H1 (cell line): ENCODE measurements around the gene ABCA6. TPM values are rescaled to one million over a fixed set of nuclear protein-coding genes. Genes with fewer than 3 reads are reported as not detected.

Experiments used
- CTCF ChIA-PET: fragments of 300-600 bp; sonication (Branson Sonifier 250); formaldehyde crosslinking; loops from one replicate; lab custom pipeline; 2021; ENCODE audit not compliant: partially characterized antibody; lab: Charles Lee
- POLR2A ChIA-PET: fragments of 300-600 bp; sonication (Branson Sonifier 250); formaldehyde crosslinking; loops from one replicate; lab custom pipeline; 2021; ENCODE audit warnings: inconsistent platforms; ENCODE audit not compliant: partially characterized antibody; lab: Charles Lee
- DNase-seq, 2 experiments: peaks; one replicate each; pipeline versions ENCODE4 v3.0.0 to v3.0.0-alpha.2; 2010 to 2022; ENCODE audit warnings: low spot score in 2 of 2, low read depth in 1 of 2, mixed read lengths in 1 of 2
- FAIRE-seq: peaks from 2 replicates; lab custom pipeline; 2011; peaks lifted over from hg19 to GRCh38; lab: Jason Lieb, UNC
- H2AFZ ChIP-seq: 2 replicates; pipeline ENCODE4 v1.8.1; 2012; ENCODE audit warnings: low read length, inconsistent platforms
- H2AK5ac ChIP-seq: 2 replicates; pipeline ENCODE4 v1.6.1; 2013; ENCODE audit warnings: low read depth, low read length
- H2BK120ac ChIP-seq: replicated peaks from 2 replicates; pipeline ENCODE3; 2013; ENCODE audit warnings: low read depth, low read length, inconsistent platforms
- H2BK12ac ChIP-seq: 2 replicates; pipeline ENCODE4 v1.6.1; 2013; ENCODE audit warnings: low read depth, low read length
- H2BK15ac ChIP-seq: 2 replicates; pipeline ENCODE4 v1.6.1; 2013; ENCODE audit warnings: low read length
- H2BK20ac ChIP-seq: 2 replicates; pipeline ENCODE4 v1.6.1; 2013; ENCODE audit warnings: low read length
- H2BK5ac ChIP-seq: 2 replicates; pipeline ENCODE4 v1.6.1; 2013; ENCODE audit warnings: low read depth, low read length
- H3K14ac ChIP-seq: 2 replicates; pipeline ENCODE4 v1.6.1; 2013; ENCODE audit warnings: inconsistent platforms; ENCODE audit not compliant: insufficient read length
- H3K18ac ChIP-seq: 2 replicates; pipeline ENCODE4 v1.6.1; 2013; ENCODE audit warnings: low read length; ENCODE audit errors: extremely low read depth
- H3K23ac ChIP-seq: 2 replicates; pipeline ENCODE4 v1.6.1; 2013; ENCODE audit warnings: inconsistent platforms; ENCODE audit not compliant: insufficient read length
- H3K23me2 ChIP-seq: 2 replicates; pipeline ENCODE4 v1.6.1; 2013; ENCODE audit warnings: low read depth, low read length
- H3K27ac ChIP-seq: 2 replicates; pipeline ENCODE4 v1.6.1; 2011; ENCODE audit warnings: low read depth, low read length, inconsistent platforms
- H3K27me3 ChIP-seq, 4 experiments: replicated peaks in 1 of 4; 1 replicate in 1 of 4; 2 replicates in 3 of 4; pipeline versions ENCODE4 v1.6.1 to v1.8.1; 2011 to 2013; ENCODE audit warnings: low read length in 3 of 4, mild to moderate bottlenecking in 3 of 4, inconsistent platforms in 2 of 4, mixed read lengths in 2 of 4, moderate library complexity in 1 of 4; ENCODE audit not compliant: control insufficient read depth in 3 of 4, insufficient read depth in 3 of 4; ENCODE audit errors: extremely low read depth in 1 of 4
- H3K36me3 ChIP-seq, 4 experiments: 2 replicates each; pipeline versions ENCODE4 v1.6.1 to v1.8.1; 2011 to 2013; ENCODE audit warnings: mild to moderate bottlenecking in 4 of 4, low read length in 3 of 4, moderate library complexity in 2 of 4, control low read depth in 1 of 4, inconsistent platforms in 1 of 4; ENCODE audit not compliant: insufficient read depth in 4 of 4, control insufficient read depth in 2 of 4
- H3K4ac ChIP-seq: replicated peaks from 2 replicates; pipeline ENCODE3; 2013; ENCODE audit warnings: low read length, low read depth, mixed read lengths, inconsistent platforms; ENCODE audit not compliant: insufficient read length
- H3K4me1 ChIP-seq, 4 experiments: replicated peaks in 1 of 4; 1 replicate in 1 of 4; 2 replicates in 3 of 4; pipeline versions ENCODE4 v1.6.1 to v1.8.1; 2011 to 2013; ENCODE audit warnings: low read length in 3 of 4, inconsistent platforms in 2 of 4, mixed read lengths in 1 of 4; ENCODE audit not compliant: insufficient read depth in 4 of 4, control insufficient read depth in 3 of 4
- H3K4me2 ChIP-seq, 2 experiments: 2 replicates each; pipeline versions ENCODE4 v1.6.1 to v1.8.1; 2011 to 2013; ENCODE audit warnings: low read depth in 2 of 2, low read length in 2 of 2, control low read depth in 1 of 2, inconsistent platforms in 1 of 2, mild to moderate bottlenecking in 1 of 2; ENCODE audit not compliant: insufficient read depth in 1 of 2
- H3K4me3 ChIP-seq, 4 experiments: fragments of 200-600, 300-600 bp in 1 of 4; sonication (generic), shearing (Covaris generic), sonication (Bioruptor Twin) in 1 of 4; 2 replicates each; pipeline versions ENCODE4 v1.5.1 to v1.8.1; 2011 to 2016; ENCODE audit warnings: low read length in 4 of 4, low read depth in 3 of 4, control low read depth in 2 of 4, inconsistent platforms in 2 of 4, mild to moderate bottlenecking in 2 of 4, mixed read lengths in 1 of 4, moderate library complexity in 1 of 4; ENCODE audit not compliant: insufficient read depth in 2 of 4; ENCODE audit errors: extremely low read depth in 1 of 4
- H3K56ac ChIP-seq: replicated peaks from 2 replicates; pipeline ENCODE3; 2013; ENCODE audit warnings: low read depth, mild to moderate bottlenecking, mixed read lengths, low read length, inconsistent platforms; ENCODE audit not compliant: insufficient read length
- H3K79me1 ChIP-seq: 2 replicates; pipeline ENCODE4 v1.6.1; 2013; ENCODE audit warnings: low read depth, low read length, control low read depth
- H3K79me2 ChIP-seq, 2 experiments: 2 replicates each; pipeline versions ENCODE4 v1.6.1 to v1.8.1; 2012 to 2013; ENCODE audit warnings: low read length in 2 of 2, mild to moderate bottlenecking in 2 of 2, inconsistent platforms in 1 of 2; ENCODE audit not compliant: insufficient read depth in 2 of 2, control insufficient read depth in 1 of 2
- H3K9ac ChIP-seq, 4 experiments: replicated peaks in 1 of 4; 1 replicate in 1 of 4; 2 replicates in 3 of 4; pipeline versions ENCODE4 v1.6.1 to v1.8.1; 2011 to 2013; ENCODE audit warnings: low read depth in 3 of 4, low read length in 3 of 4, control low read depth in 2 of 4, mild to moderate bottlenecking in 2 of 4, moderate library complexity in 2 of 4, inconsistent platforms in 1 of 4; ENCODE audit errors: extremely low read depth in 1 of 4
- H3K9me3 ChIP-seq, 2 experiments: 2 replicates each; pipeline versions ENCODE4 v1.6.1 to v1.8.1; 2012 to 2013; ENCODE audit warnings: mild to moderate bottlenecking in 2 of 2, moderate library complexity in 2 of 2, control low read depth in 1 of 2, inconsistent platforms in 1 of 2, low read depth in 1 of 2, low read length in 1 of 2, mixed read lengths in 1 of 2; ENCODE audit not compliant: insufficient read depth in 2 of 2
- H4K20me1 ChIP-seq, 2 experiments: replicated peaks in 1 of 2; 2 replicates each; pipeline versions ENCODE3 to v1.8.1; 2011 to 2013; ENCODE audit warnings: inconsistent platforms in 2 of 2, low read length in 2 of 2, mild to moderate bottlenecking in 1 of 2; ENCODE audit not compliant: insufficient read depth in 2 of 2, control insufficient read depth in 1 of 2
- H4K5ac ChIP-seq: 2 replicates; pipeline ENCODE4 v1.6.1; 2013; ENCODE audit warnings: low read length, low read depth, mixed read lengths, inconsistent platforms; ENCODE audit not compliant: insufficient read length
- H4K8ac ChIP-seq: 2 replicates; pipeline ENCODE4 v1.8.0; 2013; ENCODE audit warnings: mild to moderate bottlenecking, moderate library complexity, low read length, inconsistent platforms; ENCODE audit not compliant: insufficient read depth; ENCODE audit errors: extremely low read depth
- H4K91ac ChIP-seq: replicated peaks from 2 replicates; pipeline ENCODE3; 2013; ENCODE audit warnings: low read length, mixed read lengths, inconsistent platforms; ENCODE audit not compliant: insufficient read length
- CBX5 ChIP-seq: fragments of 300-800, 300-1000 bp; sonication (generic); IDR thresholded peaks from 2 replicates; pipeline ENCODE4 v1.7.1; 2016; ENCODE audit warnings: antibody characterized with exemption, low read length, low read depth
- EP300 ChIP-seq, 2 experiments: IDR thresholded peaks; 1 replicate in 1 of 2; 2 replicates in 1 of 2; pipeline ENCODE4 v1.6.1; 2011 to 2012; ENCODE audit warnings: low read depth in 2 of 2, low read length in 2 of 2, mild to moderate bottlenecking in 2 of 2, borderline replicate concordance in 1 of 2, inconsistent platforms in 1 of 2, moderate library complexity in 1 of 2
- GABPA ChIP-seq: IDR thresholded peaks from 2 replicates; pipeline ENCODE4 v1.6.1; 2011; ENCODE audit warnings: mild to moderate bottlenecking, low read length, moderate library complexity, borderline replicate concordance; ENCODE audit not compliant: insufficient read depth
- HDAC2 ChIP-seq, 2 experiments: fragments of 300-600 bp in 1 of 2; sonication (generic) in 1 of 2; IDR thresholded peaks; 2 replicates each; pipeline ENCODE4 v1.6.1; 2011 to 2012; ENCODE audit warnings: low read depth in 2 of 2, low read length in 2 of 2, mild to moderate bottlenecking in 2 of 2, moderate library complexity in 2 of 2, borderline replicate concordance in 1 of 2, inconsistent platforms in 1 of 2
- KDM4A ChIP-seq: IDR thresholded peaks from one replicate; pipeline ENCODE4 v1.7.1; 2012; ENCODE audit warnings: low read depth, mild to moderate bottlenecking, moderate library complexity, low read length, inconsistent platforms; ENCODE audit not compliant: severe bottlenecking
- MAFK ChIP-seq: IDR thresholded peaks from 2 replicates; pipeline ENCODE4 v1.6.1; 2012; ENCODE audit warnings: low read depth, mild to moderate bottlenecking, improper control_type of control experiment, low read length
- PHF8 ChIP-seq: fragments of 200-600 bp; sonication (generic); conservative IDR thresholded peaks from 2 replicates; pipeline ENCODE4 v1.7.1; 2012; ENCODE audit warnings: low read depth, mild to moderate bottlenecking, inconsistent platforms, low read length, moderate library complexity
- POLR2A ChIP-seq, 2 experiments: IDR thresholded peaks; 1 replicate in 1 of 2; 2 replicates in 1 of 2; pipeline ENCODE4 v1.6.1; 2011; ENCODE audit warnings: low read depth in 2 of 2, low read length in 2 of 2, mild to moderate bottlenecking in 2 of 2; ENCODE audit errors: control extremely low read depth in 1 of 2
- SUZ12 ChIP-seq: fragments of 200-600 bp; sonication (generic); IDR thresholded peaks from 2 replicates; pipeline ENCODE4 v1.6.1; 2012; ENCODE audit warnings: mild to moderate bottlenecking, inconsistent platforms, low read length, moderate library complexity, mixed read lengths
- TAF7 ChIP-seq: optimal IDR thresholded peaks from 2 replicates; pipeline ENCODE3; 2011; ENCODE audit warnings: low read depth, mild to moderate bottlenecking, inconsistent platforms, low read length, moderate library complexity, borderline replicate concordance
- TBP ChIP-seq: IDR thresholded peaks from 2 replicates; pipeline ENCODE4 v1.6.1; 2011; ENCODE audit warnings: low read depth, low read length, improper control_type of control experiment
- WGBS, 2 experiments: shearing (Covaris generic) in 1 of 2; methylation state at CpG; one replicate each; pipeline versions ENCODE4 v1.1.6 to v1.1.7; 2013 to 2015; ENCODE audit warnings: low lambda C conversion rate in 2 of 2, mixed read lengths in 2 of 2, inconsistent platforms in 1 of 2, low coverage in 1 of 2, missing lambda C conversion rate in 1 of 2; ENCODE audit not compliant: insufficient replicate concordance in 2 of 2, insufficient coverage in 1 of 2, insufficient read length in 1 of 2; ENCODE audit errors: extremely low coverage in 1 of 2, missing lambda C conversion rate in 1 of 2; 5-methylcytosine and 5-hydroxymethylcytosine counted together
- polyA plus RNA-seq, 7 experiments: library from polyadenylated mRNA; depleted of rRNA in 3 of 7; stranded (reverse) in 5 of 7; unstranded in 2 of 7; fragments of >200 nt in 5 of 7; fragments of 200-250 nt in 2 of 7; gene quantifications; 1 replicate in 5 of 7; 2 replicates in 1 of 7; 4 replicates in 1 of 7; pipeline versions ENCODE4 v1.2.1 to v1.2.3, GENCODE V29; 2011 to 2013; ENCODE audit warnings: missing spikeins in 2 of 7, mixed read lengths in 2 of 7
- total RNA-seq: library from RNA; stranded (reverse); fragmentation: NEBNext Ultra II Directional; extraction: Animal tissue kit (Norgen Biotek cat#: 25700); gene quantifications from 2 replicates; pipeline ENCODE4 v1.2.1, GENCODE V29; 2021
- TF ChIP-seq, protein P1 (sequence below): IDR thresholded peaks from 2 replicates; pipeline ENCODE4 v1.6.1; 2012; ENCODE audit warnings: inconsistent platforms

The ABCA6 gene
- total and polyA plus RNA-seq, 2 of the 8 experiments (the other 6 are each of a cell fraction or from before 2014, with no cell fraction given): not detected

DNA sequence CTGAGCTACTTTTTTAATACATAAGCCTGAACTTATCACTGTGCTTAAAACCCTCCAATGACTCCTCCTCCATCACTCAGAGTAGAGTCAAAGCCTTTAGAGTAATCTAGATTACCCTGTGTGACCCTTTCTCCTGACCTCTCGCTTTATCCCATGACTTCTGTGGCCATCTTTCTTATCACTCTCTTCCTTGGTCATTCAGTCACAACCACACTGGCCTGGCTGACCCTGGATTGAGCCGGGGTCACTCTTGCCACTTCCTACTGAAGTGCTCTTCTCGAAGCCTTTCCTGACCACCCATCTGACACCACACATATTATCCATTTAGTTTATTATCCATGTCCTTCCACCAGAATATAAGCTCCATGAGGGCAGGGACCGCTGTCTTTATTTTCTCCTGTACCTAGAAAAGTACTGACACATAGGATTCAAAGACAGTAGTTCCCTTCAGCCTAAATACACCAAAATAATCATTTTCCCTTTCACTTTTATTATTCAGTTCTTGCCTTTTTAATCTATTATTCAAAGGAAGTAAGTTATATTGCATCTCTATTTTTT, 53.0 kb downstream of the ABCA6 start:
- H3K27me3 ChIP-seq: no peaks in the 10 kb centered on the region
- no peak overlapping the region for H3K9ac ChIP-seq
- no peak overlapping the region for H2AFZ ChIP-seq
- no peaks in the 10 kb centered on the region for H3K23me2 ChIP-seq
- no peak overlapping the region for H3K27ac ChIP-seq
- no peak overlapping the region for H2BK12ac ChIP-seq
- H3K18ac ChIP-seq: no peak overlapping the region
- no peaks in the 10 kb centered on the region for H3K4me1 ChIP-seq
- H3K79me1 ChIP-seq: no peaks in the 10 kb centered on the region
- H3K36me3 ChIP-seq: no peaks in the 10 kb centered on the region
- H3K23ac ChIP-seq: no peak overlapping the region
- no peak overlapping the region for H2BK20ac ChIP-seq
- no peak overlapping the region for H2BK5ac ChIP-seq
- DNase-seq (no peak), FAIRE-seq (no peak)
- no peaks in the 10 kb centered on the region for H3K9me3 ChIP-seq
- no peak overlapping the region for H4K5ac ChIP-seq
- H4K8ac ChIP-seq: no peak overlapping the region
- H3K14ac ChIP-seq: no peak overlapping the region
- H3K4me3 ChIP-seq: no peak overlapping the region
- CTCF ChIA-PET: interaction anchor here (0.7 to 5.3 kb wide), 2 partner anchors 9 to 14 kb away, joined by 3 to 42 read pairs; no protein-coding TSS in a partner anchor
- H3K79me2 ChIP-seq: no peaks in the 10 kb centered on the region
- no peak overlapping the region for H4K91ac ChIP-seq
- H3K4me2 ChIP-seq: no peak overlapping the region
- no peak overlapping the region for H3K4ac ChIP-seq
- POLR2A ChIA-PET: no interaction called here
- no peak overlapping the region for H2BK120ac ChIP-seq
- H4K20me1 ChIP-seq: no peaks in the 10 kb centered on the region
- no peak overlapping the region for H3K56ac ChIP-seq
- no peak overlapping the region for H2BK15ac ChIP-seq
- 80% methylated on average over 4 of the region's 4 CpGs; no CpG with 5 or more reads in 1 of the 2 experiments for WGBS, 2 experiments
- no peak overlapping the region for H2AK5ac ChIP-seq
- TF ChIP-seq EP300 (IDR thresholded peaks at IDR 0.05; ENCODE audit: borderline replicate concordance in 1 of 2, low read depth in 2 of 2, low read length in 2 of 2) (no peak), TBP (no peak), MAFK (no peak), HDAC2 (IDR thresholded peaks at IDR 0.05; ENCODE audit: borderline replicate concordance in 1 of 2, low read depth in 2 of 2, low read length in 2 of 2) (no peak), TAF7 (no peak), PHF8 (no peak), KDM4A (no peak), GABPA (no peak), SUZ12 (no peak), POLR2A (IDR thresholded peaks at IDR 0.05; ENCODE audit: control extremely low read depth in 1 of 2, low read depth in 2 of 2, low read length in 2 of 2) (no peak), CBX5 (no peak)
- TF ChIP-seq, protein P1, sequence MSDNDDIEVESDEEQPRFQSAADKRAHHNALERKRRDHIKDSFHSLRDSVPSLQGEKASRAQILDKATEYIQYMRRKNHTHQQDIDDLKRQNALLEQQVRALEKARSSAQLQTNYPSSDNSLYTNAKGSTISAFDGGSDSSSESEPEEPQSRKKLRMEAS: no peak
